CD4-positive, alpha-beta memory T cell (primary cell): ENCODE data around the gene TSEN15. TPM values are rescaled to one million over a fixed set of nuclear protein-coding genes. Genes with fewer than 3 reads are reported as not detected.
"Not testable (repeated sequence)": the region's sequence is repeated elsewhere in the genome, so short reads cannot be mapped to it uniquely, and the experiment has no call there.

ENCODE experiments used
- CTCF ChIA-PET: fragments of 350-600 bp; sonication (Branson Sonifier 250); formaldehyde crosslinking; loops from one replicate; lab custom pipeline; 2021; ENCODE audit warnings: inconsistent platforms; ENCODE audit not compliant: partially characterized antibody; lab: Charles Lee
- POLR2A ChIA-PET: fragments of 350-600 bp; sonication (Branson Sonifier 250); formaldehyde crosslinking; loops from one replicate; lab custom pipeline; 2021; ENCODE audit not compliant: partially characterized antibody; lab: Charles Lee
- DNase-seq, 5 donors: peaks; one replicate each; pipeline versions ENCODE4 v3.0.0 to v3.0.0-alpha.2; 2020 to 2022; ENCODE audit warnings: mixed read lengths in 1 of 5
- H3K27ac ChIP-seq: one replicate; pipeline ENCODE4 v1.7.0; 2013; ENCODE audit warnings: low read depth, low read length
- H3K27me3 ChIP-seq: 2 replicates; pipeline ENCODE4 v1.7.0; 2013; ENCODE audit warnings: mild to moderate bottlenecking, low read length, moderate library complexity; ENCODE audit not compliant: insufficient read depth
- H3K36me3 ChIP-seq: 2 replicates; pipeline ENCODE4 v1.7.0; 2013; ENCODE audit warnings: mild to moderate bottlenecking, low read length, moderate library complexity; ENCODE audit not compliant: insufficient read depth
- H3K4me1 ChIP-seq: 2 replicates; pipeline ENCODE4 v1.7.0; 2013; ENCODE audit warnings: mild to moderate bottlenecking, low read length, moderate library complexity; ENCODE audit not compliant: insufficient read depth
- H3K4me3 ChIP-seq, 2 donors: one replicate each; pipeline ENCODE4 v1.7.0; 2013; ENCODE audit warnings: low read length in 2 of 2, mild to moderate bottlenecking in 1 of 2
- H3K9me3 ChIP-seq, 2 donors: one replicate each; pipeline ENCODE4 v1.7.0; 2013; ENCODE audit warnings: low read length in 2 of 2, control low read depth in 1 of 2; ENCODE audit not compliant: control insufficient read depth in 1 of 2
- H3K27ac Mint-ChIP-seq, 7 donors: one replicate each; pipeline ENCODE4 v1.8.0; 2020 to 2021; ENCODE audit warnings: mixed read lengths in 7 of 7, mild to moderate bottlenecking in 6 of 7, inconsistent platforms in 3 of 7, moderate library complexity in 3 of 7
- H3K27me3 Mint-ChIP-seq, 2 donors: one replicate each; pipeline ENCODE4 v1.8.0; 2020 to 2021; ENCODE audit warnings: mixed read lengths in 2 of 2
- H3K36me3 Mint-ChIP-seq, 2 donors: one replicate each; pipeline ENCODE4 v1.8.0; 2020 to 2021; ENCODE audit warnings: mixed read lengths in 2 of 2, inconsistent platforms in 1 of 2, mild to moderate bottlenecking in 1 of 2
- H3K4me1 Mint-ChIP-seq, 4 donors: one replicate each; pipeline ENCODE4 v1.8.0; 2020 to 2021; ENCODE audit warnings: mixed read lengths in 4 of 4, mild to moderate bottlenecking in 1 of 4
- H3K4me3 Mint-ChIP-seq, 8 donors: one replicate each; pipeline ENCODE4 v1.8.0; 2020 to 2021; ENCODE audit warnings: mixed read lengths in 8 of 8, mild to moderate bottlenecking in 7 of 8, moderate library complexity in 6 of 8, inconsistent platforms in 3 of 8
- H3K9me3 Mint-ChIP-seq, 8 donors: one replicate each; pipeline ENCODE4 v1.8.0; 2020 to 2021; ENCODE audit warnings: mixed read lengths in 8 of 8, mild to moderate bottlenecking in 5 of 8, inconsistent platforms in 3 of 8, moderate library complexity in 1 of 8
- intact Hi-C: fragments of 100-400 bp; cut with micrococcal nuclease; formaldehyde crosslinking; loops from one replicate; pipeline ENCODE4 v1.15.1; 2023
- polyA plus RNA-seq, 2 donors: library from polyadenylated mRNA; unstranded; fragments of 300-500 nt; fragmentation: Illumina TruSeq; gene quantifications; one replicate each; pipeline ENCODE4 v1.2.3, GENCODE V29; 2021
- total RNA-seq, 2 experiments: library from RNA; stranded (reverse); gene quantifications; one replicate each; pipeline ENCODE4 v1.2.3, GENCODE V29; 2021

TSEN15 gene
- total and polyA plus RNA-seq, 4 experiments from 2014 or later, result 34.0 to 74.7 (median 47.7) TPM

- Histone ChIP-seq H3K27ac (no peak overlapping the region), H3K27me3 (peaks cover 10% of the 10 kb centered on the region), H3K9me3 (no peaks in the 10 kb centered on the region), H3K36me3 (no peaks in the 10 kb centered on the region), H3K4me3 (peak overlapping the region in 1 of 2 donors; percentile 41), H3K4me1 (peaks cover 18% of the 10 kb centered on the region)
- intact Hi-C loops, result loop anchor here (2.0 kb wide), 1 partner anchor 15 kb away; the partner anchor contains the start of gene TSEN15
- peaks cover 30 to 39% of the 10 kb centered on the region in 2 donors for H3K27me3 Mint-ChIP-seq
- peak overlapping the region; percentile 76 to 85 (median 78) for H3K4me3 Mint-ChIP-seq
- peaks cover 0 to 4% of the 10 kb centered on the region in 2 donors for H3K36me3 Mint-ChIP-seq
- H3K4me1 Mint-ChIP-seq, result peaks cover 15 to 22% (median 20%) of the 10 kb centered on the region in 4 donors
- DNase-seq, result peak in 1 of 5 donors; percentile 1
- CTCF ChIA-PET, result interaction anchor here (0.7 to 1.3 kb wide), 4 partner anchors 15 to 380 kb away, joined by 3 to 4 read pairs (median 3); no protein-coding TSS in a partner anchor
- H3K9me3 Mint-ChIP-seq, result no peaks in the 10 kb centered on the region
- peak overlapping the region in 2 of 7 donors; percentile 2 to 52 for H3K27ac Mint-ChIP-seq
- POLR2A ChIA-PET, result interaction anchor here (0.9 to 3.1 kb wide), 2 partner anchors 15 to 80 kb away, joined by 4 to 16 read pairs; partner anchors contain the start of gene TSEN15
These were observed 15.6 kb upstream of the TSEN15 start for GRCh38 chr1:184035719-184036516.

- peaks cover 18% of the 10 kb centered on the region for H3K4me1 ChIP-seq
- Mint-ChIP-seq H3K9me3 (no peaks in the 10 kb centered on the region), H3K27me3 (peaks cover 33 to 41% of the 10 kb centered on the region in 2 donors), H3K4me3 (peak overlapping the region; percentile 76 to 85 (median 78)), H3K27ac (peak overlapping the region in 1 of 7 donors; percentile 2), H3K4me1 (peaks cover 15 to 22% (median 20%) of the 10 kb centered on the region in 4 donors), H3K36me3 (peaks cover 0 to 4% of the 10 kb centered on the region in 2 donors)
- DNase-seq, result peak in 3 of 5 donors; percentile 14 to 18 (median 18)
- intact Hi-C loops, result loop anchor here (2.0 kb wide), 1 partner anchor 14 kb away; the partner anchor contains the start of gene TSEN15
- H3K9me3 ChIP-seq, result no peaks in the 10 kb centered on the region
- peak overlapping the region in 1 of 2 donors; percentile 41 for H3K4me3 ChIP-seq
- peaks cover 10% of the 10 kb centered on the region for H3K27me3 ChIP-seq
- ChIA-PET CTCF (interaction anchor here (0.7 to 1.3 kb wide), 4 partner anchors 14 to 381 kb away, joined by 3 to 4 read pairs (median 3); no protein-coding TSS in a partner anchor), POLR2A (interaction anchor here (3.1 kb wide), 1 partner anchor 15 kb away, joined by 16 read pairs; the partner anchor contains the start of gene TSEN15)
- H3K36me3 ChIP-seq, result no peaks in the 10 kb centered on the region
- H3K27ac ChIP-seq, result no peak overlapping the region
These were observed 15.0 kb upstream of the TSEN15 start for GRCh38 chr1:184036517-184036949.

- Mint-ChIP-seq H3K27ac (peak overlapping the region in 1 of 7 donors; percentile 70), H3K36me3 (peaks cover 0 to 4% of the 10 kb centered on the region in 2 donors), H3K4me3 (peak overlapping the region; percentile 75 to 85 (median 80)), H3K9me3 (no peaks in the 10 kb centered on the region), H3K4me1 (peaks cover 15 to 22% (median 20%) of the 10 kb centered on the region in 4 donors), H3K27me3 (peaks cover 37 to 42% of the 10 kb centered on the region in 2 donors)
- POLR2A ChIA-PET, result interaction anchor here (3.1 kb wide), 1 partner anchor 13 kb away, joined by 16 read pairs; the partner anchor contains the start of gene TSEN15
- intact Hi-C loops, result loop anchor here (2.0 kb wide), 1 partner anchor 13 kb away; the partner anchor contains the start of gene TSEN15
- CTCF ChIA-PET, result interaction anchor here (0.6 to 1.5 kb wide), 5 partner anchors 13 to 383 kb away, joined by 3 to 4 read pairs (median 3); partner anchors contain the start of gene TSEN15
- peak overlapping the region in 1 of 2 donors; percentile 41 for H3K4me3 ChIP-seq
- H3K27me3 ChIP-seq, result peaks cover 10% of the 10 kb centered on the region
- H3K4me1 ChIP-seq, result peaks cover 18% of the 10 kb centered on the region
- no peak overlapping the region for H3K27ac ChIP-seq
- DNase-seq, result peak in 1 of 5 donors; percentile 0
- H3K9me3 ChIP-seq, result no peaks in the 10 kb centered on the region
- no peaks in the 10 kb centered on the region for H3K36me3 ChIP-seq
These were observed 13.5 kb upstream of the TSEN15 start for GRCh38 chr1:184037849-184038591.

GRCh38 chr1:184039126-184039525 lies 12.4 kb upstream of the TSEN15 start:
- intact Hi-C loops, result no loop called here
- Mint-ChIP-seq H3K4me3 (peak overlapping the region in 5 of 8 donors; percentile 2 to 74 (median 21)), H3K4me1 (peaks cover 11 to 20% (median 16%) of the 10 kb centered on the region in 4 donors), H3K36me3 (peaks cover 0 to 4% of the 10 kb centered on the region in 2 donors), H3K27me3 (peaks cover 39 to 47% of the 10 kb centered on the region in 2 donors), H3K27ac (no peak overlapping the region), H3K9me3 (no peaks in the 10 kb centered on the region)
- Histone ChIP-seq H3K4me1 (peaks cover 18% of the 10 kb centered on the region), H3K9me3 (no peaks in the 10 kb centered on the region), H3K36me3 (no peaks in the 10 kb centered on the region), H3K27me3 (peaks cover 10% of the 10 kb centered on the region), H3K27ac (no peak overlapping the region), H3K4me3 (no peak overlapping the region)
- no peak for DNase-seq
- ChIA-PET CTCF (interaction anchor here (0.8 to 1.5 kb wide), 2 partner anchors 12 to 384 kb away, joined by 3 to 4 read pairs; partner anchors contain the start of gene TSEN15), POLR2A (no interaction called here)

- peaks cover 33 to 41% of the 10 kb centered on the region in 2 donors for H3K27me3 Mint-ChIP-seq
- no peak overlapping the region for H3K4me3 Mint-ChIP-seq
- intact Hi-C loops, result no loop called here
- H3K4me1 Mint-ChIP-seq, result peaks cover 5 to 12% (median 7%) of the 10 kb centered on the region in 4 donors
- peaks cover 0 to 4% of the 10 kb centered on the region in 2 donors for H3K36me3 Mint-ChIP-seq
- DNase-seq, result no peak
- no peaks in the 10 kb centered on the region for H3K9me3 ChIP-seq
- POLR2A ChIA-PET, result interaction anchor here (1.5 kb wide), 1 partner anchor 9 kb away, joined by 5 read pairs; the partner anchor contains the start of gene TSEN15
- no peaks in the 10 kb centered on the region for H3K9me3 Mint-ChIP-seq
- H3K36me3 ChIP-seq, result no peaks in the 10 kb centered on the region
- H3K27me3 ChIP-seq, result peaks cover 3% of the 10 kb centered on the region
- H3K4me3 ChIP-seq, result no peak overlapping the region
- H3K27ac Mint-ChIP-seq, result no peak overlapping the region
- H3K27ac ChIP-seq, result no peak overlapping the region
- CTCF ChIA-PET, result no interaction called here
- H3K4me1 ChIP-seq, result peaks cover 7% of the 10 kb centered on the region
These were observed 9.8 kb upstream of the TSEN15 start for GRCh38 chr1:184041731-184042130.

- H3K9me3 ChIP-seq, H3K4me1 Mint-ChIP-seq, H3K27ac ChIP-seq, H3K4me3 Mint-ChIP-seq, H3K9me3 Mint-ChIP-seq, CTCF ChIA-PET, H3K27me3 ChIP-seq, H3K36me3 Mint-ChIP-seq, H3K4me1 ChIP-seq, intact Hi-C loops, POLR2A ChIA-PET, H3K4me3 ChIP-seq, DNase-seq, H3K36me3 ChIP-seq: not testable (repeated sequence)
- H3K27me3 Mint-ChIP-seq, result peaks cover 27 to 34% of the 10 kb centered on the region in 2 donors
- peak overlapping the region in 1 of 7 donors; percentile 58 for H3K27ac Mint-ChIP-seq
These were observed 8.2 kb upstream of the TSEN15 start for GRCh38 chr1:184043315-184043714.
